Epithelial cell of proximal tubule (primary cell): ENCODE results near the gene IZUMO2. TPM values are rescaled to one million over a fixed set of nuclear protein-coding genes. Genes with fewer than 3 reads are reported as not detected.

ENCODE experiments used
- DNase-seq: peaks from one replicate; pipeline ENCODE4 v3.0.0-alpha.2; 2011; ENCODE audit warnings: low read depth
- H3K4me3 ChIP-seq: 2 replicates; pipeline ENCODE4 v1.5.1; 2011; ENCODE audit warnings: low read depth, mild to moderate bottlenecking, low read length
- total RNA-seq: library from RNA; depleted of rRNA; stranded (reverse); fragments of >200 nt; gene quantifications from 2 replicates; pipeline ENCODE4 v1.2.3, GENCODE V29; 2015
- TF ChIP-seq, protein P1 (sequence below): conservative IDR thresholded peaks from 2 replicates; pipeline ENCODE4 v1.5.1; 2012; ENCODE audit warnings: low read depth, mild to moderate bottlenecking, low read length

IZUMO2 gene
- total RNA-seq, 1 donor from 2014 or later: 0.29 TPM

DNA sequence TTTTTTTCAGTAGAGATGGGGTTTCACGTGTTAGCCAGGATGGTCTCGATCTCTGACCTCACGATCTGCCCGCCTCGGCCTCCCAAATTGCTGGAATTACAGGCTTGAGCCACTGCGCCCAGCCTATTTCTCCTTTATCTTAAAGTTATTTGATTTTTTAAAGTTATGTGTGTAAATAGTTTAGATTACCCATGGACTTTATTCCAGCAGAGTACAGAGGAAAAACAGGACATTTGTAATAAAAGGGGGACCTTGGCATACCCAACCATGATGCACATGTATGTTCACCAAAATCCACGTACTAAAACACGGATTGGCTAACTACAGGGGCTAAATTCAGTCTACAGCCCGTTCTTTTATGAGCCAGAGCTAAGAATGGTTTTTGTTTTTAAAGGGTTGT is 13.7 kb upstream of the IZUMO2 start:
- TF ChIP-seq, protein P1, sequence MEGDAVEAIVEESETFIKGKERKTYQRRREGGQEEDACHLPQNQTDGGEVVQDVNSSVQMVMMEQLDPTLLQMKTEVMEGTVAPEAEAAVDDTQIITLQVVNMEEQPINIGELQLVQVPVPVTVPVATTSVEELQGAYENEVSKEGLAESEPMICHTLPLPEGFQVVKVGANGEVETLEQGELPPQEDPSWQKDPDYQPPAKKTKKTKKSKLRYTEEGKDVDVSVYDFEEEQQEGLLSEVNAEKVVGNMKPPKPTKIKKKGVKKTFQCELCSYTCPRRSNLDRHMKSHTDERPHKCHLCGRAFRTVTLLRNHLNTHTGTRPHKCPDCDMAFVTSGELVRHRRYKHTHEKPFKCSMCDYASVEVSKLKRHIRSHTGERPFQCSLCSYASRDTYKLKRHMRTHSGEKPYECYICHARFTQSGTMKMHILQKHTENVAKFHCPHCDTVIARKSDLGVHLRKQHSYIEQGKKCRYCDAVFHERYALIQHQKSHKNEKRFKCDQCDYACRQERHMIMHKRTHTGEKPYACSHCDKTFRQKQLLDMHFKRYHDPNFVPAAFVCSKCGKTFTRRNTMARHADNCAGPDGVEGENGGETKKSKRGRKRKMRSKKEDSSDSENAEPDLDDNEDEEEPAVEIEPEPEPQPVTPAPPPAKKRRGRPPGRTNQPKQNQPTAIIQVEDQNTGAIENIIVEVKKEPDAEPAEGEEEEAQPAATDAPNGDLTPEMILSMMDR: no peak
- no peak for DNase-seq
- no peak overlapping the region for H3K4me3 ChIP-seq

DNA sequence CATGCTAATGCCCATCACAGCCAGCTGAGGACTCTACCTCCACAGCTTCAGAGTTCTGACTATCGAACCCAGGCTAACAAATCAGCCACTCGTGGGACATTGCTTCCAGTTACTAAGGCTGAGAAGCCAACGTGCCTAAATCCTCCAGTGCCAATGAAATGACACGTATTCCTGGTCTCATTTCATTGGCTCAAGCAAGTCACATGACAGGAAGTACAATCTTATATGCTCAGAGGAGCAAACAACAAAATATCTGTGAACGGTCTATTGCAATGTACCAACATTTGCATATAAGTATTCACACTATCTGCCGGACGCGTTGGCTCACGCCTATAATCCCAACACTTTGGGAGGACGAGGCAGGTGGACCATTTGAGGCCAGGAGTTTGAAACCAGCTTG is 12.8 kb upstream of the IZUMO2 start:
- no peak for DNase-seq
- TF ChIP-seq, protein P1: no peak
- H3K4me3 ChIP-seq: no peak overlapping the region

DNA sequence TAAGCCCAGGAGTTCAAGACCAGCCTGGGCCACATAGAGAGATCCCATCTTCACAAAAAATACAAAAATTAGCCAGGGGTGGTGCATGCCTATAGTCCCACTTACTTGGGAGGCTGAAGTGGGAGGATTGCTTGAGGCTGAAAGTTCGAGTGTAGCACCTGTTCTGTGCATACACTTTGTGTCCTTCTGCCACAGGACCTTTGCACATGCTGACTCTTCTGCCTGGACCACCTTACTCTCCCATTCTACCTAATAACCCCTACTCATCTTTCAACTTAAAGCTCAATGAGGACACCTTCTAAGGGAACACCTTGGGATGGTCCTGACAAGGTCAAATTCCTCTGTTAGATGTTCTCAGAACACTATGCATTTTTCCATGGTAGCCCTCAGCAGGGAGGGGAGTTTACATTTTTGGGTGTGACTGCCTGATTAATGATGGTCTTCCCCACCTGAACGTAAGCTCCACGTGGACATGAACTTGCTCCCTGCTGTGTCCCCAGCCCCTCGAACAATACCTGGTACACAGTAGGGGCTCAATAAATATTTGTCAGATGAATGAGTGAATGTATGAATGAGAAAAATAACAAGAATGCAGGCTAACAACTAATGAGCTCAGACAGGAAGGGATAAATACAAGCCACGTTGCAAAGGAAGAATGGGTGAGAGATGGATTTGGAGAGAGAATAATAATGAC is 11.2 kb upstream of the IZUMO2 start:
- no peak for DNase-seq
- TF ChIP-seq, protein P1: no peak
- H3K4me3 ChIP-seq: no peak overlapping the region

- no peak overlapping the region for H3K4me3 ChIP-seq
- TF ChIP-seq, protein P1: no peak
- no peak for DNase-seq
These were observed 10.0 kb upstream of the IZUMO2 start for GRCh38 chr19:50173127-50173526.

GRCh38 chr19:50172726-50173125 is 9.6 kb upstream of the IZUMO2 start:
- TF ChIP-seq, protein P1: no peak
- no peak for DNase-seq

DNA sequence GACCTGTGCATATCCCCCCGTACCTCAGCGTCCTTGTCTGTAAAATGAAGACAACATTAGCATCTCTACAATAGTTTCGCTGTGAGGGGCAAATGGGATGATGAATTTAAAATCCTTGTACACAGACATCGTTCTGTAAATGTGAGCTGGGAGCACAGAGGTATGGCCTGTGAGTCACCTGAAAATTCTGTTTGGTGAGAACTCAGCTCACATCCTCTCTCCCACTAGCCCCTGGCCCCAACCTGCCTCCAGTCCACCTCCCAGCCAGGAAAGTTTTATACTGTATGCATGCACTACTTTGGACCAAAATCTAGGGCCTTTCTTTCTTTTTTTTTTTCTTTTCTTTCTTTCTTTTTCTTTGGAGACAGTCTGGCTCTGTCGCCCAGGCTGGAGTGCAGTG is 8.7 kb upstream of the IZUMO2 start:
- no peak overlapping the region for H3K4me3 ChIP-seq
- TF ChIP-seq, protein P1: no peak
- no peak for DNase-seq

More at GRCh38 chr19:50172726-50173125, 9.6 kb upstream of the IZUMO2 start:
- H3K4me3 ChIP-seq: no peak overlapping the region

- TF ChIP-seq, protein P1: no peak
- DNase-seq: no peak
- H3K4me3 ChIP-seq: no peak overlapping the region
These were observed 4.2 kb upstream of the IZUMO2 start for GRCh38 chr19:50167314-50167721.
